ENCODE data around the gene IL17C. TPM values are rescaled to one million over a fixed set of nuclear protein-coding genes. Genes with fewer than 3 reads are reported as not detected.

The IL17C gene
- total RNA-seq, 1 experiment from 2014 or later: not detected

DNA sequence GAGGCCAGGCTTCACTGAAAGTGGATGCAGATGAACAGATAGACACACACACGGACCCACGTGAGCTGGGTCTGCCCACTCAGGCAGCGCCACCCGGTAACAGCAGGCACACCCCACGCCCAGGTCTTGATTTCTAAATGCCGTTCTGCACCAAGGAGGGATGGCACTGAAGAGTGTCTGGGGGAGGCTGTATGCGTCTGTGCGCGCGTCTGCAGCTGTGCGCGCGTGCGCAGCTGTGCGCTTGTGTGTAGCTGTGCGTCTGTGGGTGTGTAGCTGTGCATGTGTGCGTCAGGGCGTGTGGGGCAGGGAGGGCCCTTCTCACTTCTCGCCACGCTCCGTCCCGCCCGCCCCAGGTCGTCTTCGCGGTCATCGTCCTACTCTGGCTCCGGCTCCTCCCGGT lies 15.5 kb upstream of the IL17C start:
- in situ Hi-C loops (cut with HindIII; ENCODE audit: low pct_unique_long_range_greater_than_20kb, low sequenced_read_pairs): no loop called here
- DNase-seq (ENCODE audit: low read depth): no peak

DNA sequence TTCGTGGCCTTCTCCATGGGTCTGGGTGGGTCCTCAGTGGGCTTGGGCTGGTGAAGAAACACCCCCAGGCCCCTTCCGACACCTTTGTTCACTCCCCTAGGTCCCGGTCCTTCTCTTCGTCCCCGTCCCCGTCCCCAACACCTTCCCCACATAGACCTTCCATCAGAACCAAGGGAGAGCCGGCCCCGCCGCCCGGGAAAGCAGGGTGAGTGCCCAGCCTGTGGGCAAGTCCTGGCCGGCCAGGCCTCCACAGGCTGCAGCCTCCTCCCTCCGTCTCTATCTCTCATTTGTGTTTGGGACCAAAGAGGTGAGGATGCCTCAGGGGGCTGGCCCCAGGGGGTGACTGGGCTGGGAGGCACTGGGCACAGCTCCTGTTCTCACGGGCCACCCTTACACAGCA lies 14.5 kb upstream of the IL17C start:
- in situ Hi-C loops (cut with HindIII; ENCODE audit: low pct_unique_long_range_greater_than_20kb, low sequenced_read_pairs): no loop called here
- DNase-seq (ENCODE audit: low read depth): no peak

DNA sequence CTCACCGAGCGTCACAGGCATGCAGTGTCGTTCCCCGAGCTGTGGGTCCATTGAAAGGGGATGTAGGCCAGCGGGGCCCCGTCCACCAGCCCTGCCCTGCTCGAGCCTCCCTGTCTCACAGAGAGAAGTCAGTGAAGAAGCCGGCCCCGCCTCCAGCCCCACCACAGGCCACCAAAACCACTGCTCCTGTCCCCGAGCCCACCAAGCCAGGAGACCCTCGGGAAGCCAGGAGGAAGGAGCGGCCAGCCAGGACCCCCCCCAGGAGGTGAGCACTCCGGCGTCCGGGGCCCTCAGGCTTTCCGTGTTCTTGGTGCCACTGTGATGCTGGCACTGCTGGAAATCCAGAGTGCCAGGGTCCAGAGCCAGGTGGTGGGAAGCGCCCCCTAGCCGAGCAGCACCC lies 13.9 kb upstream of the IL17C start:
- no peak for DNase-seq (ENCODE audit: low read depth)
- in situ Hi-C loops (cut with HindIII; ENCODE audit: low pct_unique_long_range_greater_than_20kb, low sequenced_read_pairs): no loop called here

DNA sequence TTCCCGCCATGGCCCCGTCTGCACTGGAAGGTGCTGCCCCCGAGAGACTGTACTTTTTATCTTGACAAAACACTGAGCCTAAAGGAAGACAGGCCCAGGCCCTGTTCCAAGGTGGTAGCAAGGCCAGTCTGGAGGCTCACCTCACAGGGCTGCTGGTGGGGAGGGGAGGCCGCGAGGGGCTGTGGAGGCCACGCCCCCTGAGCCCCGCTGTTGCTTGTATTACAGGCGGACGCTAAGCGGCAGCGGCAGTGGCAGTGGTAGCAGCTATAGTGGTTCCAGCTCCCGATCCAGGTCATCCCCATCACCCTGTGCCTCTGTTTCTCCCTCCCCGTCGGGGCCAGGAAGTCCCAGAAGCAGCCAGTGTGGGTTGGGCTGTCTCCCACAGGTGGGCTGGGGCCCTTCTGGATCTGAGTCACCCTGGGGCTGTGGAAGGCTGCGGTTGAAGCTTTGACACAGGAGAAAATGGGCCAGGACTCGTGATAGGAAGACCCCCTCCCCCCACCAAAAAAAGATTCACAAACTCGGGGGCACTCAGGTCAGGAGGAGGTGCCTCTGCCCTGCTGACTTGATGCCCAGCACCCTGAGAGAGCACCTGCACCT lies 13.3 kb upstream of the IL17C start:
- in situ Hi-C loops (cut with HindIII; ENCODE audit: low pct_unique_long_range_greater_than_20kb, low sequenced_read_pairs): no loop called here
- DNase-seq (ENCODE audit: low read depth): no peak

DNA sequence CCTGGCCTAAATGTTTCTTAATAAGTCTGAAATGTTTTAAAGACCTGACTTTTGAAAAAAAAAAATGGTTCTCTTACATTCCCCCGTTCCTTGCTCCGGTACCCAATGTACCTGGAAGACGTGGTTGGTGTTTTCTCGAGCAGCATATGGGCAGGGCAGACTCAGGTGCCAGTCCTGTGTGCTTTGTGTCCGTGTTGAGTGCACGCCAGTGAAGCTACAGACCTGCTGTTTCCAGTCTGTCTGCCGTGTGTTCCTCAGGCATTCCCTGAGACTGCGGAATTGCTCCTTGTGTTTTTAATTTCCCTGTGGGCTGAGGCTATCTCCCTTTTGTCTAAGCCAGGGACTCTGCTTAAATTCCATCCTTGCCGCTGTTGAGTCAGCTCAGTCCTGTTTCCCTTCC lies 11.7 kb upstream of the IL17C start:
- in situ Hi-C loops (cut with HindIII; ENCODE audit: low pct_unique_long_range_greater_than_20kb, low sequenced_read_pairs): no loop called here
- DNase-seq (ENCODE audit: low read depth): no peak

DNA sequence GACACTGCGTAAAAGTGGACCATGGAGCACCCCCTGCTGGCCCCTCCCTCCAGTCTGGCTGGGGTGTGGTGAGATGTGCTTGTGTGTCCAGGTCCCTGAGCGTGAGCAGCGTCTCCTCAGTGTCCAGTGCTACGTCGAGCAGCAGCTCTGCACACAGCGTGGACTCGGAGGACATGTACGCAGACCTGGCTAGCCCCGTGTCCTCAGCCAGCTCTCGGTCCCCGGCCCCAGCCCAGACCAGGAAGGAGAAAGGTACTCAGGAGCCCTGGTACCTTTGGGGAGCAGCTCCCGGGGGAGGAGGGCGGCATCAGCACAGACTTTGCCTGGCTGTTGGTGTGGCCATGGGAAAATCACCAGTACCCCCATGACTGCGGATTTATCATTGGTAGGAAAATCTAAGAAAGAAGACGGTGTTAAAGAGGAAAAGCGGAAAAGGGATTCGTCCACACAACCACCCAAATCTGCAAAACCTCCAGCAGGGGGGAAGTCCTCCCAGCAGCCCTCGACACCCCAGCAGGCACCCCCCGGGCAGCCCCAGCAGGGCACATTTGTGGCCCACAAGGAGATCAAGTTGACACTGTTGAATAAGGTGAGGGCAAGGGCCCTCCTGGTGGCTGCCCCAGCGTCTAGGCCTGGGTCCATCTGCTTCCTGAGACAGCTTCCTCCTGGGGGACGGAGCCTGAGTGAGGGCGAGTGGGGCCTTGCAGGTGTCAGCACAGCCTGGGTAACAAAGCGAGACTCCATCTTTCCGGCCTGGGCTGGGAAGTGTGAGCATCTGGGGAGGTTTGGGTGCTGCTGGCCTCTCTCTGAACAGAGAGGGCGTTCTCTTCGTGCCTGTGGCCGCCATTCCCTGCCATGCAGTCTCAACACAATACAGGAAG lies 10.6 kb upstream of the IL17C start:
- in situ Hi-C loops (cut with HindIII; ENCODE audit: low pct_unique_long_range_greater_than_20kb, low sequenced_read_pairs): no loop called here
- DNase-seq (ENCODE audit: low read depth): no peak

DNA sequence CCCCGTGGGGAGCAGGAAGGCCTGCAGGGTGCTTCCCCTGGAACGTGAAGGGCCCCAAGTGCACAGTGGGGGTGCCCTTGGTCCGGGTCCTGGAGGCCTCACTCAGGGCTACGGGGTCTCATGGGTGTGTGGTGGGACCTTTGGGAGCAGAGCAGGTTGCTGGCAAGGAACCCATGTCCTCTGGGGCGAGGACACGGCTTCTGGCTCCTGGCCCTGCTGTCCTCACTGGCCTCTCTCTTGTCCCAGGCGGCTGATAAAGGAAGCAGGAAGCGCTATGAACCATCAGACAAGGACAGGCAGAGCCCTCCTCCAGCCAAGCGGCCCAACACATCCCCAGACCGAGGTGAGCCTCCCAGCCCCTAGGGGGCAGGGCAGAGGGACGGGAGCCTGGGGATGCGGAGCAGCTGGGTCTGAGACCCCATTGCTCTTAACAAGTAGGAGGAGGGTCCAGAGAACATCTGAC lies 9.8 kb upstream of the IL17C start:
- in situ Hi-C loops (cut with HindIII; ENCODE audit: low pct_unique_long_range_greater_than_20kb, low sequenced_read_pairs): no loop called here
- DNase-seq (ENCODE audit: low read depth): no peak

DNA sequence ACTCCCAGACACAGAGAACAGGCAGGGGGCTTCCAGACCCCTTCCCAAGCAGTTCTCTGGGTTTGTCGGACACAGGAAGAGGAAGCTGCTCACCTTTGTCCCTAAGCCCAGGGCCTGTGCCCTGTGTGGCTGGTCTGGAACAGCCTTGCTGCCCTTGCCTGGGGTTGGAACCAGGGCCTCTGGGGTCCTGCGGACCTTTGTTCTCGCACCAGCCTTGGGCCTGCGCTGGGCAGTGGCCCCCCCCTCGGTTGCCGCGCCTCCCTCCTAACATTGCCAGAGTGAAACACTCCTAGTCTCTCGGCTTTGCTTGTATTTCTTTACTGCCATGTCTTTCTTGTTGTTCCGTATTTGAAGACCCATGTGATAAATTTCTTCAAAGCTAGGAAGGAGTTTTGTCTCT lies 8.5 kb upstream of the IL17C start:
- in situ Hi-C loops (cut with HindIII; ENCODE audit: low pct_unique_long_range_greater_than_20kb, low sequenced_read_pairs): no loop called here

DNA sequence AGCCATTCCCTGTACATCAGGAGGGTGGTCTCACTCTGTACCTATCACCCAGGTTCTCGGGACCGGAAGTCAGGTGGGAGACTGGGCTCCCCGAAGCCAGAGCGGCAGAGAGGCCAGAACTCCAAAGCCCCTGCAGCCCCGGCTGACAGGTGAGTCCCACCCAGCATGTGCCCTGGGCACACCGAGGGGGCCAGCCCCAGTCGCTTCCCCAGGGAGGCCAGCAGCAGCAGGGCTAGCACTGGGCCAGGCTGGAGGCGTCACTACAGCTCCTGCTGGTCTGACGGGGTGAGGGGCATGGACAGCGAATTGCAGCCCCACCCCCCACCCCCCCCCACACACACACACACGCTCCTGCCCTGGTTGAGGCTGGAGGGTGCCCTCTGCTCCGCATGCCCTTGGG lies 7.9 kb upstream of the IL17C start:
- in situ Hi-C loops (cut with HindIII; ENCODE audit: low pct_unique_long_range_greater_than_20kb, low sequenced_read_pairs): no loop called here
- no peak for DNase-seq (ENCODE audit: low read depth)

More for the DNA sequence above, 8.5 kb upstream of the IL17C start:
- DNase-seq (ENCODE audit: low read depth): no peak

DNA sequence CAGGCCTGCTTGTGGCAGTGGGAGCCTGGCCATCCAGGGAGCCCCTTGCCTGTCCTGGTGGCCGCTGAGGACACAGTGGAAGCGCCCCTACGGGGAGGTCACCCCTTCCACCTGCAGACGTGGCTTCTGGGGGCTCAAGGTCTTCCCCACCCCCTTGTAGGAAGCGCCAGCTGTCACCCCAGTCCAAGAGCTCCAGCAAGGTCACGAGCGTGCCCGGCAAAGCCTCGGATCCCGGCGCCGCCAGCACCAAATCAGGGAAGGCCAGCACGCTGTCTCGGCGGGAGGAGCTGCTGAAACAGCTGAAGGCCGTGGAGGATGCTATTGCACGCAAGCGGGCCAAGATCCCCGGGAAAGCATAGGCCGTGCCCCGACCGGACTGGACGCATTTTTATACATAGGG lies 7.4 kb upstream of the IL17C start:
- in situ Hi-C loops (cut with HindIII; ENCODE audit: low pct_unique_long_range_greater_than_20kb, low sequenced_read_pairs): no loop called here
- DNase-seq (ENCODE audit: low read depth): no peak

DNA sequence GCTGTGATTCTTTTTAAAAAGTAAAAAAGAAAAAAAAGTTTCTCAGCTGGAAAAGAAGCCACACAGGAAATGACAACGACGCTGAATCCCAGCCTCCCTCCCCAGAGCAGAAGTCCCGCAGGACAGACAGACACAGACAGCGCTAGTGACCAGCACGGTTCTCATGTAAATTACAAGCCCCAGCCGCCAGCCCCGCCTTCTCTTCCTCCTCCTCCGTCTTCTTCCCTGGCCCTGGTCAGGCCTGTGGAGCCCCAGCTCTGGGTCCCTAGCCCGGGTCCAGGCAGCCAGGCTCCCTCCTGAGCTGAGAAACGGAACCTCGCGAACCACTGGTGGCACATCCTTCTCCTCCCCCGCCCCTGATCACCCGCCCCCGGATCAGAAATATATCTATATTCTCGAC lies 7.0 kb upstream of the IL17C start:
- in situ Hi-C loops (cut with HindIII; ENCODE audit: low pct_unique_long_range_greater_than_20kb, low sequenced_read_pairs): no loop called here
- DNase-seq (ENCODE audit: low read depth): no peak

DNA sequence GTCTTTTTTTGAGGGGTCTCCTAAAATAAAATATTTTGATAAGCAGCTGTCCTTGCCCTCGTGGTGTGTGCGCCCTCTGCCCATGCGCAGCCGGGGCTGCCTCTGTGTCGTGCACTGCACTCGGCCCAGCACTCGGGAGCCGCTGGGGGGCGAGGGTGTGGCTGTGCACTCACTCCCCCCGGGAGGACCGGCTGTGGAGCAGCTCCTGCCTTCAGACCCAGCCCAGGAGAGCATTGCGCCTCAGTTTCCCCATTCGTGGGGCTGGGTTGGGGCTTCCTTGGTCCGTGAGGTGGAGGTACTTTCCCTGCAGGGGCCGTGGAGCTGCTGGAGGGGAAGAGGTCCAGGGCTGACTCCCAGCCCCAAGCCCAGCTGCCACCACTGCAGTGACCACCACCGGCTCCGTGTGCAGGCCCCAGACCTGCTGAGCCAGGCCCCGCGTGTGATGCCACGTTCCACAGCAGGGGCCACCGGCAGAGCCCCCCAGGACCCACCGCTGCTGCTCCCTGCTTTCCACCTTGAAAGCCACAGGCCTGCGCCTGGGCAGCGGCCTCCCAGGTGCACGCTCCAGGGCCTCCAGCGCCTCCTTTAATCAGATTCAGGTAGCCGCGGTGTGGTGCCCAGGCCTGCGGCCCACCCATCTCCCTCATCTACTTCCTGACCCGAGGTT lies 6.3 kb upstream of the IL17C start:
- in situ Hi-C loops (cut with HindIII; ENCODE audit: low pct_unique_long_range_greater_than_20kb, low sequenced_read_pairs): no loop called here

DNA sequence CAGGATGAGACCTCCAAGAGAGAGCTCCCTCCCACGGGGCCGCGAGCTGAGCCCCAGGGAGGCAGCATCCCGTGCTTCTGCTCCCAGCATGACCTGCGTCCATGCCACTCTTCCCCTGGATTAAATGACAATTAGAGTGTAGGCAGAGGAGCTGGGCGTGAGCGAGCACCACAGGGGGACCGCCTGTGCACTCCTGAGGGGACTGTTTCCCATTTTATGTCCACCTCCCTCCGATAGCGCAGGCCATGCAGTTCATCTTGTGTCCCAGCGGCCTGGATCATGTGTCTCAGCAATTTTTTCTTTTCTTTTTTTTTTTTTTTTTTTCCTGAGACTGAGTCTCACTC lies 5.8 kb upstream of the IL17C start:
- in situ Hi-C loops (cut with HindIII; ENCODE audit: low pct_unique_long_range_greater_than_20kb, low sequenced_read_pairs): no loop called here
- DNase-seq (ENCODE audit: low read depth): no peak

More for the DNA sequence above, 6.3 kb upstream of the IL17C start:
- no peak for DNase-seq (ENCODE audit: low read depth)

DNA sequence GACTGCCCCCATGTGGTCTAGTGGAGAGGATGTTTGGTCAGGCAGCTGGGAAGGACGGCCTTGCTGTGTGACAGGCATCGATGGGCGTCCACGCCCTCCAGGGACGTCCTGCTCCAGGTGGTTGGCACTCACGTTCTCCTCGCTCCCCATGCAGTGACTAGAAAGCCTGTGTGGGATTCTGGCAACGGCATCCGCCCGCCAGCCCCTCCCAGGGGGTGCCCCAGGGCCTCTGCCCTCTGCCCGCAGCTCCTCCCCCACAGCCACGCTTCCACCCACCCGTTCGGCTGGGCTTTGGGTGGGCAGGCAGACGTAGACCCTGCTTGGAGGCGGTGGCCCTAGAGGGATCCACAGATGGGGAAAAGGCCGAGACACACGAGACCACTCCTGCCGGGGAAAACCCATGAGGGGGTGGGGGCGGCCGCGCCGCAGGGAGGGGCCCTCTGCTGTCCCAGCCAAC lies 4.7 kb upstream of the IL17C start:
- in situ Hi-C loops (cut with HindIII; ENCODE audit: low pct_unique_long_range_greater_than_20kb, low sequenced_read_pairs): no loop called here
- DNase-seq (ENCODE audit: low read depth): peak; percentile 48

DNA sequence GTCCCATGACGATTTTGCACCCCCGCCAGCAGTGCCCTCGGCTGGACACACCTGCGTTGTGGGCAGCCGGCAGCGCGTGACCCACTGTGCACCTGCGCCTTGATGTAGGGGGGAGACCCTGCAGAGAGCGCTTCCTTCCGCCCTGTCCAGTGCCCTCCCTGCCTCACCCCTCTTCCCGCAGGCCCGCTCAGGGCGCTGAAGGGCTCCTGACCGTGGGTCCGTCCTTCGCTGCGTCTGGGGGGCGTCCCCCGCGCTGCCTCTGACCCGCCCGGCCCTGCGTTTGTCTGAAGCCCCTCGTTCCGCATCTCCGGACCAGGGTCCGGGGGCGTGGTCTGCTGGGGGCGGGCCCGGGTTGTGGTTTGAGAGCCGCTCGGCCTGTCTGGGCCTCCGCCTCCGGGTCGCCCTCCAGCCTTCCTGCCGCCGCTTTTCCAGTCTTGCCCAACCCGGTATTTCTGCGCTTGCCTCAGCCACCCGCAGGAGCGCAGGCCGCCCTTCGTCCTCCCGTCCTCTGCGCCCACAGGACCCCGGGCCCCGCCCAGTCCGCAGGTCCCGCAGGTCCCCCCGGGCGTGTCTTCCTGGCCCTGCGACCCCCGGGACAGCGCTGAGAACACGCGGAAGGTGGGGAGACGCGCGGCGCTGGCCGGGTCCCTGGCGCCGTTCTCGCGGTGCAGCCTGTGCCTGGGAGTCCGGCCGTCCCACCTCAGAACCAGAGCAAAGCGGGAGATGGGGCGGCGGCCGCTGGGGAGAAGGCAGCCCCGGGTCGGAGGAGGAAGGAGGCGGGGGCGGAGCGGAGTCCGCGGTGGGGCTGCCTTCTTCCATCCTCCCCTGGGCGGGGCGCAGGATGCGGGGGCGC lies 4.0 kb upstream of the IL17C start:
- in situ Hi-C loops (cut with HindIII; ENCODE audit: low pct_unique_long_range_greater_than_20kb, low sequenced_read_pairs): no loop called here
- DNase-seq (ENCODE audit: low read depth): no peak

DNA sequence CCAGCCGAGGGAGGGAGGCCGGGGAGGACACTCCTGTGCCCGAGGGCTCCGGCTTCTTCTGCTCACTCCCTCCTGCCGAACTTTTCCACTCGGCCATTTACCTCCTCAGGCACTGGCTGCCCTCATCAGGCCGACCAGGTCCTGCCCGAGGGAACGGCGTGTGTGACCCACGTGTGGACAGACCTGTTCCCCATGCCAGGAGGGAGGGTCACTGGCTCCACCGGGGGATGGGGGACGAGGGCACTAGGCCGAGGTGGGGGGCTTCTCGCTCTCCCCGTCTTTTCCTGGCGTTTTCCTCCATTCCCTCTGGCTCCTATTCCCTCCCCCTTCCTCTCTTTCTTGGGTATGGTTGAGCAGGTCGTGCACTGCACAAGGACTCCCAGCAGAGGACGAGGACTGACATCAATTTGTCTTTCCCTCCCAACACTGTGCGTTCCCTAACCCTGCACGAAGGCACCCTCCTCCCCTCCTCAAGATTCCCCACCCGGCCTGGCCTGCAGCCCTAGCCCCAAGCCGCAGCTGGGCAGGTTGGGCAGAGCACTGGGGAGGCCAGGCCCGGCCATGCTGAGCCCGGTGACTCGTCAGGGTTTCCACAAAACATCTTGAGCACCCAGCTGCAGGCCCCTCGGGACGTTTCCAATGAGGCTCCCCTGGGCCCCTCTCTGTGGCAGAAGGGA lies 3.2 kb upstream of the IL17C start:
- in situ Hi-C loops (cut with HindIII; ENCODE audit: low pct_unique_long_range_greater_than_20kb, low sequenced_read_pairs): no loop called here
- DNase-seq (ENCODE audit: low read depth): no peak

DNA sequence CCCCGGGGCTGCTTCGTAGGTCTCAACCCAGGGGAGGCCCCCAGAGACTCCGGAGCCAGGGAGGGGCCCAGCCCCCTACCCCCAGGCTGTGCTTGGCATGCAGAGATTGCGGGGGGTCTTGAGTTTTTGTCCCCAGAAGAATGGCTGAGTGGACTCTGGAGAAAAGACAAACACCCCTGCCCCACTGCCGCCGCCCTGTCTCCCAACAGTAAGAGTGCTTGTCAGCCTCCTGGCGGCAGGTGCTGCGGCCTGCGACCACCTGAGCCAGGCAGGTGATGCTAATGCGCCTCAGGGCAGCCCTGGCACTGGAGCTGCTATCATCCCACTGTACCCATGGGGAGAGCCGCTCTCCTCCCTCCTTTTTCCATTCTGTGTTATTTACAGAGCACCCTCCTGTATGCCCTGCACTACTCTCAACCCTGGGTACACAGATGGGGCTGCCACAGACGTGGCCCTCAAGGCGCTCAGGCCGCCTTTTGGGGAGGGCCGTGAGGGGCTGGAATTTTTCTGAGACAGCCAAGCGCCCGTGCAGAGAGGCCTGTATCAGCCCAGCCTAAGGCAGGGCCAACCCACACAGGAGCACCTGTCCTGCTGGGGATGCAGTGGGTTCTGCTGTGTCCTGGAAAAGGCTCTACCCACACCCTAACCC lies 2.6 kb upstream of the IL17C start:
- in situ Hi-C loops (cut with HindIII; ENCODE audit: low pct_unique_long_range_greater_than_20kb, low sequenced_read_pairs): no loop called here
- DNase-seq (ENCODE audit: low read depth): no peak

Measured in Caki2 (cell line).